Stomach smooth muscle (tissue), 2 donors: ENCODE measurements around the gene LRP1.

Experiments used
- H3K27ac ChIP-seq: one replicate; pipeline ENCODE4 v1.7.0; 2013; ENCODE audit warnings: mild to moderate bottlenecking, low read length, inconsistent platforms
- H3K27me3 ChIP-seq, 2 donors: one replicate each; pipeline ENCODE4 v1.7.0; 2013; ENCODE audit warnings: low read length in 2 of 2; ENCODE audit not compliant: insufficient read depth in 2 of 2, control insufficient read depth in 1 of 2
- H3K36me3 ChIP-seq, 2 donors: one replicate each; pipeline ENCODE4 v1.7.0; 2013; ENCODE audit warnings: low read length in 2 of 2; ENCODE audit not compliant: control insufficient read depth in 2 of 2, insufficient read depth in 2 of 2
- H3K4me1 ChIP-seq: one replicate; pipeline ENCODE4 v1.7.0; 2013; ENCODE audit warnings: low read length; ENCODE audit not compliant: control insufficient read depth, insufficient read depth
- H3K4me3 ChIP-seq, 2 donors: one replicate each; pipeline ENCODE4 v1.7.0; 2013; ENCODE audit warnings: low read length in 2 of 2
- H3K9ac ChIP-seq, 2 donors: one replicate each; pipeline ENCODE4 v1.7.0; 2013; ENCODE audit warnings: low read length in 2 of 2, mild to moderate bottlenecking in 1 of 2
- H3K9me3 ChIP-seq, 2 donors: one replicate each; pipeline ENCODE4 v1.7.0; 2013; ENCODE audit warnings: low read length in 2 of 2; ENCODE audit not compliant: control insufficient read depth in 2 of 2
- donor health status: healthy.
- donor health status: Pancreatic carcinoma.

LRP1 gene

DNA sequence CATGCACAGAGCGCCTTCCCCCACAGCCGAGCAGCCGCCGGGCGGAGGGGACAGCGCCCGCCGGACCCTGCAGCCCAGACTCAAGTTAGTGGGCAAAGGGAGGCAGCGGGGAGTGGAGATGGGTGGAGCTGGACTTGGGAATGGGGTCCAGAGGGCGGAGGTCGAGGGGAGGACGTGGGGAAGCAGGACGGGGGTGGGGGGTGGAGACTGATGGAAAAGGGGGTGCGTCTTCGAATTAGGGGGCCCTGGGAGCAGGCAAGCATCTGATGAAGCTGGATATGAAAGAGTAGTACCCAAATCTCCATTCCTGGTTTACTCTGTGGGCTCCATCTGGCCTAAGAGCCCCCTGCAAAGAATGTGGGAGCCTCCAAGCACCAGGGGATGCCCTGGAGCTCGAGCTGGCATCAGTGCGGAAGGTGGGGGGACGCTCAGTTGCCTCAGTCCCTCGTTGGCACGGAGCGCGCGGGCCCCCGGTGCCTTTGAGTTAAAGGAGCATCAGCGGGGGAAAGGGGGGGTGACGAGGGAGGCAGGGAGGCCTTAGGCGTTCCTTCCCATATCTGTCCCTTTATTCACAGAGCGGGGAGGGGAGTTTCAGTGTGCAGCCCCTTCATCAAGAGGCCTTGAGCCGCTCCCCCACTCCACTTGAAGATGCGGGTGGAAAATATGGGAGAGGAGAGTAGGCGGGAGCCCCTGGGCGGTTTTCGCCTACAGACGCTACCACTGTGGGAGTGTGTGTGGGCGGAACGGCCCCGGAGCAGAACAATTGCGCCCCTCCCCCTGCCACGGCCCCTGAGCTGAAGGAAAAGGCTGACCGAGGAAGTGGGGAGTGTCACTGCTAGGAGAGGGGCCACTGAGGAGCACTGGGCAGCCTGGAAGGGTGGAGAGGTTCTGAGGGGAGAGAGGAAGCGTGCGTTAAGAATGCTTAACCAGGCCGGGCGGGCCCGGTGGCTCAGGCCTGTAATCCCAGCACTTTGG, 38.7 kb upstream of the LRP1 start:
- Histone ChIP-seq H3K4me1 (peaks cover 59% of the 10 kb centered on the region), H3K9ac (peak overlapping the region; percentile 75 to 84)

DNA sequence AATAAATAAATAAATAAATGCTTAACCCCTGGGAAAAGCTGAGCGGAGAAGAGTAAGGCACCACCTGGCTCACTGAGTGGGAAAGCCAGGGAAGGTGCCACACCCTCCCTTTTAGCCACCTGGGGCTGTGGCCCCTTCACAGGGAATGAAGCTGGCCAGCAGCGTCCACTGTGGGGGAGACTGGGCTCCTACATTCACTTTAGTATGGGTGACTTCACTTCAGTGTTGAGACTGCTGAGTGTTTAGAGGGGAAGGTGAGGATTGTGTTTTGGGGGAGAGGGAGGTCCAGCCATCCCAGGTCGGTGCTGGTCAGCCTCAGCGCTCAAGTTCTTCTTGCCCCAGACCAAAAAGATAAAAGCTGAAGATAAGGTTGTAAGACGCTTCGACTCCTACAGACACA, 37.8 kb upstream of the LRP1 start:
- peaks cover 16 to 24% of the 10 kb centered on the region in 2 donors for H3K36me3 ChIP-seq
- no peaks in the 10 kb centered on the region for H3K9me3 ChIP-seq
- no peaks in the 10 kb centered on the region for H3K27me3 ChIP-seq
- H3K4me1 ChIP-seq = peaks cover 64% of the 10 kb centered on the region
- peak overlapping the region; percentile 49 to 66 for H3K9ac ChIP-seq
- peak overlapping the region; percentile 68 to 89 for H3K4me3 ChIP-seq
- peak overlapping the region; percentile 82 for H3K27ac ChIP-seq

More for the DNA sequence above, 38.7 kb upstream of the LRP1 start:
- peak overlapping the region; percentile 85 to 89 for H3K4me3 ChIP-seq
- H3K27ac ChIP-seq = peak overlapping the region; percentile 89
- no peaks in the 10 kb centered on the region for H3K9me3 ChIP-seq
- no peaks in the 10 kb centered on the region for H3K27me3 ChIP-seq
- H3K36me3 ChIP-seq = peaks cover 7 to 16% of the 10 kb centered on the region in 2 donors

DNA sequence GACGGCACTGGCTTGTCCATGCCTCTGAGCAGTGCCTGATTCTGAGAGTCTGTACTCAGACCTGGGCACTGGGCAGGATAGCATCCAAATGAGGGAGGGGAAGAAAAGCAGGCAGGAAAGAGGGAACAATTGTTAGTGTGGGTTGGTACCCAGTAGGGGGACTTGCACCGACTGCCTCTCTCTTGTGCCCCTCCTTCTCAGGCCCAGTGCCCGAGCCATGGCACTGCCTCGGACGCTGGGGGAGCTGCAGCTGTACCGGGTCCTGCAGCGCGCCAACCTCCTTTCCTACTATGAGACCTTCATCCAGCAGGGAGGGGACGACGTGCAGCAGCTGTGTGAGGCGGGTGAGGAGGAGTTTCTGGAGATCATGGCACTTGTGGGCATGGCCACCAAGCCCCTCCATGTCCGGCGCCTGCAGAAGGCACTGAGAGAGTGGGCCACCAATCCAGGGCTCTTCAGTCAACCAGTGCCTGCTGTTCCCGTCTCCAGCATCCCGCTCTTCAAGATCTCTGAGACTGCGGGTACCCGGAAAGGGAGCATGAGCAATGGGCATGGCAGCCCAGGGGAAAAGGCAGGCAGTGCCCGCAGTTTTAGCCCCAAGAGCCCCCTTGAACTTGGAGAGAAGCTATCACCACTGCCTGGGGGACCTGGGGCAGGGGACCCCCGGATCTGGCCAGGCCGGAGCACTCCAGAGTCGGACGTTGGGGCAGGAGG, 37.2 kb upstream of the LRP1 start:
- peaks cover 22 to 30% of the 10 kb centered on the region in 2 donors for H3K36me3 ChIP-seq
- H3K4me3 ChIP-seq = peak overlapping the region; percentile 68 to 89
- H3K4me1 ChIP-seq = peaks cover 64% of the 10 kb centered on the region
- H3K27me3 ChIP-seq = no peaks in the 10 kb centered on the region
- H3K27ac ChIP-seq = peak overlapping the region; percentile 82
- H3K9me3 ChIP-seq = no peaks in the 10 kb centered on the region
- H3K9ac ChIP-seq = peak overlapping the region; percentile 49 to 66

DNA sequence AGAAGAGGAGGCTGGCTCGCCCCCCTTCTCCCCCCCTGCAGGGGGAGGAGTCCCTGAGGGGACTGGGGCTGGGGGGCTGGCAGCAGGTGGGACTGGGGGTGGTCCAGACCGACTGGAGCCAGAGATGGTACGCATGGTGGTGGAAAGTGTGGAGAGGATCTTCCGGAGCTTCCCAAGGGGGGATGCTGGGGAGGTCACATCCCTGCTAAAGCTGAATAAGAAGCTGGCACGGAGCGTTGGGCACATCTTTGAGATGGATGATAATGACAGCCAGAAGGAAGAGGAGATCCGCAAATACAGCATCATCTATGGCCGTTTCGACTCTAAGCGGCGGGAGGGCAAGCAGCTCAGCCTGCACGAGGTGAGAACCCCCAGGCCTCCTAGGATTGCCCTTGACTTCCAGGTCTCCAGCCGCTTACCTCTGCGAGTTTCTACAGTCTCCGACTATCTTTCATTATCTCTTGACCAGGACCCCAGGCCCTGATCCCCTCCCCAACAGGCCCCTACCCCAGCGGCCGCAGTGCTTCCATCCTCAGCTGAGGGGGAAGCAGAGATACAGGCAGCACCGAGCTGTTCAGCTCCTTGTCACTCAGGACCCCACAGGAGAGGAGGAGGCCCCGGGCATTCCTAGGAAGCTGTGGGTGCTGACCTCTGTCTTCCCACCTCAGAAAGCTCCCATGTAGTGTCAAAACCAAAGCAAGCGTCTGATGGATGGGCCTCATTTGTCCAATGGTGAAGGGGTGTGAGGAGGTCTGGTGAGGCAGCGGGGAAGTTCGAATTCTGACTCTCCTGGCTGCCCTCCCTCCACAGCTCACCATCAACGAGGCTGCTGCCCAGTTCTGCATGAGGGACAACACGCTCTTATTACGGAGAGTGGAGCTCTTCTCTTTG, 36.4 kb upstream of the LRP1 start:
- peaks cover 30 to 38% of the 10 kb centered on the region in 2 donors for H3K36me3 ChIP-seq
- peaks cover 65% of the 10 kb centered on the region for H3K4me1 ChIP-seq
- no peaks in the 10 kb centered on the region for H3K9me3 ChIP-seq
- H3K9ac ChIP-seq = peak overlapping the region in 1 of 2 donors; percentile 36
- no peaks in the 10 kb centered on the region for H3K27me3 ChIP-seq
- H3K4me3 ChIP-seq = peak overlapping the region in 1 of 2 donors; percentile 89
- peak overlapping the region; percentile 82 for H3K27ac ChIP-seq

DNA sequence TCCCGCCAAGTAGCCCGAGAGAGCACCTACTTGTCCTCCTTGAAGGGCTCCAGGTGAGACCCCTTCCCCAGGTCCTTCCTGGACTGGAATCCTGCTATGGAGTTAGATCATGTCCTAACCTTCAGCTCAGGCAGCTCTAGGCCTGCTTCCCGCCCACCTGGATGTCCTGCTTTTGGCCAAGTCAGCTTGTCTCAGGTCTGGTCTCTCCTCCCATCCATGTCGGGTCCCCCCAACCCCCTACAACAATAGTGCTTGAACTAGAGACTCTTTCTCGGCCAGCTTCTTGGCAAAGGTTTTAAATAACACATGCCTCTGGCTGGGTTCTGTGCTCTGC, 35.8 kb upstream of the LRP1 start:
- Histone ChIP-seq H3K27me3 (no peaks in the 10 kb centered on the region), H3K9ac (peak overlapping the region; percentile 36 to 39), H3K4me1 (peaks cover 65% of the 10 kb centered on the region), H3K4me3 (peak overlapping the region in 1 of 2 donors; percentile 44), H3K36me3 (peaks cover 36 to 43% of the 10 kb centered on the region in 2 donors), H3K27ac (peak overlapping the region; percentile 82), H3K9me3 (no peaks in the 10 kb centered on the region)

DNA sequence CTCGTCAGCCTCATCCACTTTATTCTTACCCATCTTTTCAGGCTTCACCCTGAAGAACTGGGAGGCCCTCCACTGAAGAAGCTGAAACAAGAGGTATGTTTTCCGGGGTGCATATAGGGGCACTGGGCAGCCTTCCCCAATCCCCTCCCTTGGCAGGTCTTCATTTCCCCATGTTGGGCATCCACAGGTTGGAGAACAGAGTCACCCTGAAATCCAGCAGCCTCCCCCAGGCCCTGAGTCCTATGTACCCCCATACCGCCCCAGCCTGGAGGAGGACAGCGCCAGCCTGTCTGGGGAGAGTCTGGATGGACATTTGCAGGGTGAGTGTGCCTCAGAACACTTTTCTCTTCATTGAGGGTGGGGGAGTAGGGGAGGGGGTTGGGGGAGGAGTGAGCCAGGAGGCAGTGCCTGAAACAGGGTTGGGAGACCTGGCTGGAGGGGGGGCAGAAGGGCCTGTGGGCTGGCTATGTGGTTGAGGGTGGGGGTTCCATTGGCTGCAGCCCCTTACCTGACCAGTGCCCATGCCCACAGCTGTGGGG, 35.3 kb upstream of the LRP1 start:
- no peaks in the 10 kb centered on the region for H3K9me3 ChIP-seq
- H3K36me3 ChIP-seq = peaks cover 41 to 48% of the 10 kb centered on the region in 2 donors
- H3K4me1 ChIP-seq = peaks cover 62% of the 10 kb centered on the region
- peak overlapping the region in 1 of 2 donors; percentile 39 for H3K9ac ChIP-seq
- no peaks in the 10 kb centered on the region for H3K27me3 ChIP-seq
- H3K4me3 ChIP-seq = peak overlapping the region in 1 of 2 donors; percentile 54
- peak overlapping the region; percentile 82 for H3K27ac ChIP-seq

DNA sequence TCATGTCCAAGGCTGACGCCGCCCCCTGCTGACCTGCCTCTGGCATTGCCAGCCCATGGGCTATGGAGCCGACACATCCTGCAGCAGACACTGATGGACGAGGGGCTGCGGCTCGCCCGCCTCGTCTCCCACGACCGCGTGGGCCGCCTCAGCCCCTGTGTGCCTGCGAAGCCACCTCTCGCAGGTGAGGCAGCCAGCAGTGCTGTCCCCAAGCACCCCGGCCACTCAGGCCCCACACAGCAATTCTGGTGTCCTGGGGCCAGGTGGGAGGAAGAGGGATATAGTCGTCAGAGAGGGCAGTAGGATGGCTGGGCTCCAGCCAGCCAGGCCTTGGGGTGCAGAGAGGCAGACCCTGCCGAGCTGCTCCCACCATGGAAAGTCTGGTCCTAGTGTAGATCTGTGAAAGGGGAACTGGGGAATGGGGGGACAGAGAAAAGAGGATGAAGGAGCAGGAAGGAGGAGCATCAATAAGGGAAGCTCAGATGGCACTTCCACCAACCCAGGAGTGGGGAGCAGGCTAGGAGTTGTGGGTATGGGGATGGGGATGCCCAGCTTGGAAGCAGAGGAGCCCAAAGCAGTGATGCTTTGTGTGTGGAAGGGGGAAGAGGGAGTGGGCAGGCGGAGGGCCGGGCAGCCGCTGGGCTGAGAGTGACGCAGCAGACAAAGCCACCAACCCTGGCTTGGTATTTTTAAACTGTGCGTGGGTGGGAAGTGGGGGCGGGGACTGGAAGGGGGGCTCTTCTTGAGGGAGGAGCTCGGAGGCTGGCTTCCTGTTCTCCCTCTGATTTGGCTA, 34.7 kb upstream of the LRP1 start:
- peak overlapping the region; percentile 47 for H3K9ac ChIP-seq
- H3K4me1 ChIP-seq = peaks cover 56% of the 10 kb centered on the region
- H3K9me3 ChIP-seq = no peaks in the 10 kb centered on the region
- H3K27ac ChIP-seq = peak overlapping the region; percentile 82
- peak overlapping the region; percentile 22 to 54 for H3K4me3 ChIP-seq
- H3K27me3 ChIP-seq = no peaks in the 10 kb centered on the region
- peaks cover 47 to 55% of the 10 kb centered on the region in 2 donors for H3K36me3 ChIP-seq

DNA sequence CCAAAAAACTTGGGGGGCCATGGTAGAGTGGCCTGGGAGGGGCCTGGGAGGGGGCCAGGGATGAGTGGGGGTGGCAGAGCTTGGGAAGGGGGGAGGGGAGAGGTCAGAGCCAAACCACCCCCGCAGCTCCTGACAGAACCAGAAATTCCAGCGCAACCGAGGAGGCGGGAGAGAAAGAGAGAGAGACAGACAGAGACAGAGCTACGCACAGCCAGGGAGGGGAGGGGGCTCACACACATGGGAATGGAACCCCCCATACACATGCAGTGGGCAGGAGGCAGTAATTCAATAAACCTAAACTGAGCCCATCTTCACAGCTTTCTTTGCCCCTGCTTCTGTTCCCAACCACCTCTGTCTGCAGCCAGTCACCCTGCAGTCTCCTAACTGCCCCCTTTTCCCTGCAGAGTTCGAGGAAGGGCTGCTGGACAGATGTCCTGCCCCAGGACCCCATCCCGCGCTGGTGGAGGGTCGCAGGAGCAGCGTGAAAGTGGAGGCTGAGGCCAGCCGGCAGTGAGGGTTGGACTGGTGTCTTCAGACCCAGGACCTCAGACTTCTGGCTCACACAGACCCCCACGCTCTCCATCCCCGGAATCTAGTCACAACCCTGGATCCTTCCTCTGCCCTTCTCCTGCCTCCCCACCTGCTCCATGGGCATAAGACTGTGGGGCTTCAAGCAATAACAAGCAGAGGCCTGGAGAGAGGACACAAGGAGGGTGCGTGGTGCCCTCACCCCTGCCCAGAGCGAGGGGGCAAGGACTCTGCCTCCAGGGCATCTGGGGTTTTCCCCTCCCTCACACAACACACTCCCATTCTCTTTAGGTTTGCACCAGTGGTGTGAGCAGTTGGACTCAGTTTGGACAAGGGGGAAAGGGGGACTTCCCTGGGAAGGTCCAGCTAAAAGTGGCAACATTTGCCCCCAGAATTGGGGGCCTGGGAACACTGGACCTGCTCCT, 33.8 kb upstream of the LRP1 start:
- Histone ChIP-seq H3K9me3 (no peaks in the 10 kb centered on the region), H3K27ac (peak overlapping the region; percentile 82), H3K27me3 (no peaks in the 10 kb centered on the region), H3K9ac (no peak overlapping the region), H3K36me3 (peaks cover 56 to 63% of the 10 kb centered on the region in 2 donors), H3K4me3 (peak overlapping the region in 1 of 2 donors; percentile 44), H3K4me1 (peaks cover 58% of the 10 kb centered on the region)

DNA sequence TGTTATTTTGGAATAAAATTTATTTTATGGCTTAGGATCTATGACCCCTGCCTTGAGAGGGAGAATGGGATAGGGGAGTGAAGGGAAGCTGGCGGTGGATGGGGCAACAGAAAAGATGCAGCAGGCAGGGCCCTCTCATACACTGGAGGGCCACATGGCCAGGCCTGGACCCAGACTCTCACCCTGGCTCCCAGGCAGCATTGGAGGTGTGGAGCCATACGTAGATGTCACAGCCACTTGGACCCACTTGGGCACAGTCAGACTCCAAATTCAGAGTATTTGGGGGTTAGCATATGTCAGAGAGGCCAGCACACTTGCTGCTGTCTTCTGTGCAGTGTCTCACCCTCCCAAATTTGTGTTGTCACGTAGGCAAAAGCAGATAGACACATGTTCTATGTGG, 32.8 kb upstream of the LRP1 start:
- Histone ChIP-seq H3K27ac (peak overlapping the region; percentile 82), H3K27me3 (no peaks in the 10 kb centered on the region), H3K9me3 (no peaks in the 10 kb centered on the region), H3K4me3 (no peak overlapping the region), H3K4me1 (peaks cover 57% of the 10 kb centered on the region), H3K9ac (peak overlapping the region in 1 of 2 donors; percentile 21), H3K36me3 (peaks cover 65 to 68% of the 10 kb centered on the region in 2 donors)
